GM18868 (cell line): ENCODE measurements around the gene PRKD1.

ENCODE experiments used
- ATAC-seq: cut with Tn5 transposase; IDR thresholded peaks from one replicate; pipeline ENCODE4 v1.9.1; 2021; ENCODE audit warnings: mild to moderate bottlenecking, moderate library complexity; ENCODE audit not compliant: unreplicated experiment

Gene PRKD1

DNA sequence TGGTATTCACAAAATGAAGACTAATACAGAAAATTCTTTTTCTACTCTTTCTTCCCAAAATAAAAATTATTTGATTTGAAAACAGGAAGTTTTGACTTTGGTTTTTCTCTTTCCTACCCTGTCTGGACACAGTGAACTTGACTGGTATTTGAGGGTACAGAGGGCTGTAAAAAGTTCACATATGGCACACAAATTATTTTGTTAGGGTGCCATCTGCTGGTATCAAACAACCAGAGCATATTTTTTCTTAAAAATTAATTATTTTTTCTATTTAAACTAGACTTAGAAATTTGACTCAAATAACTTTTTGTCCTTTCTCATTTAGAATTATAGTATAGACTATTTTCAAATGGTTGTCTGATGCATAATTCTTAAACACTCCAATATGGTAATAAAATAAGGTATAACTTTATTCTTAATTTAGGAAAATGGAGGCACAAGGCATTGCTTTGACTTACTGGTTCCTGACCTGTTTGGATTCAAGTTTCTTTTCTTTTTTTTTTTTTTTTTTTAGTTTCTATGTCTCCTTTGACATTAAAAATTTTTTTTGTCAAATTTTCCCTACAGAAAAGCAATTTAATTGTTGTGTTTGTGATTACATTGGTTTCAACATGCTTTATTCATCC, 390.6 kb downstream of the PRKD1 start:
- no peak for ATAC-seq

- peak; percentile 60 for ATAC-seq
Measured at GRCh38 chr14:29529418-29529817, 398.2 kb downstream of the PRKD1 start.

- no peak for ATAC-seq
Measured at GRCh38 chr14:29528889-29529288, 398.8 kb downstream of the PRKD1 start.

- no peak for ATAC-seq
Measured at GRCh38 chr14:29527286-29527685, 400.4 kb downstream of the PRKD1 start.
